B cell (primary cell): ENCODE results near the gene FOXN1. TPM values are rescaled to one million over a fixed set of nuclear protein-coding genes. Genes with fewer than 3 reads are reported as not detected.

ENCODE experiments used
- ATAC-seq: fragments of 200-7000 bp; cut with Tn5 transposase; one replicate; pipeline ENCODE4 v1.10.0; 2021; ENCODE audit warnings: low read depth, mild to moderate bottlenecking, moderate number of reproducible peaks, moderate library complexity
- CTCF ChIA-PET: fragments of 350-600 bp; sonication (Branson Sonifier 250); formaldehyde crosslinking; loops from one replicate; lab custom pipeline; 2021; ENCODE audit warnings: antibody characterized with exemption, inconsistent platforms; lab: Charles Lee
- POLR2A ChIA-PET: fragments of 350-600 bp; sonication (Branson Sonifier 250); formaldehyde crosslinking; loops from one replicate; lab custom pipeline; 2021; ENCODE audit warnings: antibody characterized with exemption; lab: Charles Lee
- DNase-seq: peaks from one replicate; pipeline ENCODE4 v3.0.0; 2013
- H2AFZ ChIP-seq: 2 replicates; pipeline ENCODE4 v1.6.1; 2012; ENCODE audit warnings: mild to moderate bottlenecking, low read depth, low read length; ENCODE audit not compliant: insufficient read depth, poor library complexity, severe bottlenecking
- H3K27ac ChIP-seq, 2 donors: 1 replicate in 1 of 2; 2 replicates in 1 of 2; pipeline ENCODE4 v1.5.1; 2012 to 2013; ENCODE audit warnings: low read length in 2 of 2, mild to moderate bottlenecking in 2 of 2, moderate library complexity in 1 of 2
- H3K27me3 ChIP-seq, 4 experiments: fragments of 200-600 bp in 1 of 4; sonication (generic) in 1 of 4; replicated peaks in 1 of 4; 1 replicate in 2 of 4; 2 replicates in 2 of 4; pipeline versions ENCODE4 v1.6.1 to v1.7.0; 2013 to 2016; ENCODE audit warnings: low read length in 3 of 4, mild to moderate bottlenecking in 2 of 4, mixed read lengths in 1 of 4, moderate library complexity in 1 of 4; ENCODE audit not compliant: insufficient read depth in 4 of 4, control insufficient read depth in 3 of 4; ENCODE audit errors: control extremely low read depth in 1 of 4
- H3K36me3 ChIP-seq, 2 experiments: replicated peaks in 1 of 2; 1 replicate in 1 of 2; 2 replicates in 1 of 2; pipeline versions ENCODE4 v1.6.1 to v1.7.1; 2013; ENCODE audit warnings: low read length in 1 of 2; ENCODE audit not compliant: insufficient read depth in 2 of 2, control insufficient read depth in 1 of 2; ENCODE audit errors: control extremely low read depth in 1 of 2, extremely low read depth in 1 of 2
- H3K4me1 ChIP-seq, 2 donors: fragments of 200-600 bp in 1 of 2; sonication (generic) in 1 of 2; 1 replicate in 1 of 2; 2 replicates in 1 of 2; pipeline versions ENCODE4 v1.5.1 to v1.6.1; 2013 to 2017; ENCODE audit warnings: low read length in 2 of 2; ENCODE audit not compliant: control insufficient read depth in 2 of 2, insufficient read depth in 2 of 2
- H3K4me2 ChIP-seq: replicated peaks from 2 replicates; pipeline ENCODE3; 2012; ENCODE audit warnings: mild to moderate bottlenecking, low read depth, low read length; ENCODE audit not compliant: poor library complexity, severe bottlenecking
- H3K4me3 ChIP-seq, 5 experiments: fragments of 200-600 bp in 1 of 5; sonication (generic) in 1 of 5; 1 replicate in 3 of 5; 2 replicates in 2 of 5; pipeline versions ENCODE4 v1.5.1 to v1.7.0; 2011 to 2016; ENCODE audit warnings: low read length in 4 of 5, mild to moderate bottlenecking in 4 of 5, low read depth in 2 of 5, control low read depth in 1 of 5, moderate library complexity in 1 of 5; ENCODE audit not compliant: insufficient read depth in 1 of 5; ENCODE audit errors: control extremely low read depth in 1 of 5, extremely low read depth in 1 of 5
- H3K79me2 ChIP-seq: fragments of 200-600 bp; sonication (generic); one replicate; pipeline ENCODE4 v1.6.0; 2016; ENCODE audit warnings: low read length; ENCODE audit not compliant: control insufficient read depth, insufficient read depth
- H3K9ac ChIP-seq: fragments of 200-600 bp; sonication (generic); 2 replicates; pipeline ENCODE4 v1.6.1; 2017; ENCODE audit warnings: mild to moderate bottlenecking, low read length, moderate library complexity
- H3K9me3 ChIP-seq, 3 donors: one replicate each; pipeline versions ENCODE4 v1.6.1 to v1.7.1; 2013; ENCODE audit warnings: low read length in 2 of 3; ENCODE audit not compliant: control insufficient read depth in 2 of 3, insufficient read depth in 1 of 3; ENCODE audit errors: control extremely low read depth in 1 of 3
- H4K20me1 ChIP-seq: 2 replicates; pipeline ENCODE4 v1.6.0; 2012; ENCODE audit warnings: mild to moderate bottlenecking, low read length; ENCODE audit not compliant: insufficient read depth, control insufficient read depth, poor library complexity, severe bottlenecking
- H3K27ac Mint-ChIP-seq: one replicate; pipeline ENCODE4 v1.8.0; 2021; ENCODE audit warnings: mixed read lengths
- H3K27me3 Mint-ChIP-seq: one replicate; pipeline ENCODE4 v1.8.0; 2021; ENCODE audit warnings: mixed read lengths
- H3K4me1 Mint-ChIP-seq: one replicate; pipeline ENCODE4 v1.8.0; 2021; ENCODE audit warnings: mixed read lengths
- H3K4me3 Mint-ChIP-seq: one replicate; pipeline ENCODE4 v1.8.0; 2021; ENCODE audit warnings: mixed read lengths
- H3K9me3 Mint-ChIP-seq: one replicate; pipeline ENCODE4 v1.8.0; 2022; ENCODE audit warnings: mixed read lengths; ENCODE audit not compliant: insufficient read depth
- CTCF ChIP-seq: fragments of 200-600 bp; IDR thresholded peaks from one replicate; pipeline ENCODE4 v1.8.0; 2022; ENCODE audit warnings: antibody characterized with exemption, mild to moderate bottlenecking
- EZH2 ChIP-seq: IDR thresholded peaks from 2 replicates; pipeline ENCODE4 v1.6.1; 2012; ENCODE audit warnings: borderline replicate concordance, low read depth, mild to moderate bottlenecking, moderate library complexity, low read length; ENCODE audit not compliant: insufficient read depth, poor library complexity, severe bottlenecking
- WGBS: methylation state at CpG from one replicate; pipeline ENCODE4 v1.1.5; 2013; ENCODE audit warnings: missing lambda C conversion rate; ENCODE audit not compliant: insufficient coverage; 5-methylcytosine and 5-hydroxymethylcytosine counted together
- intact Hi-C: fragments of 100-400 bp; cut with micrococcal nuclease; formaldehyde crosslinking; loops from one replicate; pipeline ENCODE4 v1.10.0; 2022
- polyA plus RNA-seq: library from polyadenylated mRNA; depleted of rRNA; stranded (reverse); fragments of >200 nt; gene quantifications from 2 replicates; pipeline ENCODE4 v1.2.3, GENCODE V29; 2012
- total RNA-seq, 2 donors: library from RNA; stranded (reverse); fragments of 120-200 nt in 1 of 2; gene quantifications; 1 replicate in 1 of 2; 2 replicates in 1 of 2; pipeline versions ENCODE4 v1.2.3 to v1.2.4, GENCODE V29; 2013 to 2022

Gene FOXN1
- total and polyA plus RNA-seq, 2 donors (not counting 1 experiment from before 2014, with no cell fraction given) = not detected

GRCh38 chr17:28471531-28472342 is 34.4 kb upstream of the FOXN1 start:
- CTCF ChIA-PET = no interaction called here
- no peak overlapping the region for H3K9ac ChIP-seq
- H3K79me2 ChIP-seq = no peaks in the 10 kb centered on the region
- H3K27me3 Mint-ChIP-seq = peaks cover 18% of the 10 kb centered on the region
- H3K4me1 Mint-ChIP-seq = no peaks in the 10 kb centered on the region
- intact Hi-C loops = no loop called here
- no peak overlapping the region for H3K27ac ChIP-seq
- POLR2A ChIA-PET = no interaction called here
- H3K4me3 ChIP-seq = no peak overlapping the region
- H4K20me1 ChIP-seq = no peaks in the 10 kb centered on the region
- no peak overlapping the region for H3K4me3 Mint-ChIP-seq
- no peaks in the 10 kb centered on the region for H3K9me3 Mint-ChIP-seq
- H3K4me2 ChIP-seq = no peak overlapping the region
- TF ChIP-seq CTCF (no peak), EZH2 (no peak)
- WGBS = 97% methylated on average over 9 of the region's 15 CpGs
- H3K36me3 ChIP-seq = no peaks in the 10 kb centered on the region
- H3K4me1 ChIP-seq = no peaks in the 10 kb centered on the region
- ATAC-seq (no peak), DNase-seq (no peak)
- H2AFZ ChIP-seq = no peak overlapping the region
- no peak overlapping the region for H3K27ac Mint-ChIP-seq
- no peaks in the 10 kb centered on the region for H3K27me3 ChIP-seq
- no peaks in the 10 kb centered on the region for H3K9me3 ChIP-seq

GRCh38 chr17:28472871-28473497 is 33.2 kb upstream of the FOXN1 start:
- WGBS = 65% methylated on average over 3 of the region's 7 CpGs
- no peaks in the 10 kb centered on the region for H3K9me3 ChIP-seq
- H3K27me3 Mint-ChIP-seq = peaks cover 10% of the 10 kb centered on the region
- no peak overlapping the region for H3K4me3 Mint-ChIP-seq
- CTCF ChIA-PET = no interaction called here
- ATAC-seq = no peak
- no peaks in the 10 kb centered on the region for H4K20me1 ChIP-seq
- H3K4me1 Mint-ChIP-seq = no peaks in the 10 kb centered on the region
- TF ChIP-seq EZH2 (no peak), CTCF (no peak)
- no peak for DNase-seq
- POLR2A ChIA-PET = no interaction called here
- no peak overlapping the region for H3K4me3 ChIP-seq
- no peak overlapping the region for H3K27ac Mint-ChIP-seq
- H3K27ac ChIP-seq = no peak overlapping the region
- H2AFZ ChIP-seq = no peak overlapping the region
- intact Hi-C loops = no loop called here
- H3K4me2 ChIP-seq = no peak overlapping the region
- no peaks in the 10 kb centered on the region for H3K36me3 ChIP-seq
- no peak overlapping the region for H3K9ac ChIP-seq
- no peaks in the 10 kb centered on the region for H3K4me1 ChIP-seq
- no peaks in the 10 kb centered on the region for H3K79me2 ChIP-seq
- H3K27me3 ChIP-seq = no peaks in the 10 kb centered on the region
- no peaks in the 10 kb centered on the region for H3K9me3 Mint-ChIP-seq
